OCI-M2 (cell line): Measurements from ENCODE around the gene TMX3.

Experiments used
- DNase-seq: peaks from one replicate; lab custom pipeline; 2025; ENCODE audit not compliant: unreplicated experiment; lab: John Stamatoyannopoulos, UW

The TMX3 gene

GRCh38 chr18:68713131-68713530 is 1.8 kb downstream of the TMX3 start:
- DNase-seq = no peak

DNA sequence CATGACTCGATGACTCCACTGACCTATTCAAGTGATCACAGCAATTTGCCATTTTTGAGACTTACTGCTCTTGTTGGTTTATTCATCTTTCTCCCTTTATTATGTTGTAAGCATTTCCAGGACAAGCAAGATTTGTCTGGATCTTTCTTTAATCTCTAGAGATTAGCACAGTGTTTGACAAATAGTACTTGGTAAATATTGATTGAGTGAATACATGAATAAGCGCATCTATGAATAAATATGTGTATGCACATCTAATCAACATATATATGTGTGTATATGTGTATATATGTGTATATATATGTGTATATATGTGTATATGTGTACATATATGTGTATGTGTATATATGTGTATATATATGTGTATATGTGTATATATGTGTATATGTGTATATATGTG is 7.3 kb downstream of the TMX3 start:
- DNase-seq = no peak

DNA sequence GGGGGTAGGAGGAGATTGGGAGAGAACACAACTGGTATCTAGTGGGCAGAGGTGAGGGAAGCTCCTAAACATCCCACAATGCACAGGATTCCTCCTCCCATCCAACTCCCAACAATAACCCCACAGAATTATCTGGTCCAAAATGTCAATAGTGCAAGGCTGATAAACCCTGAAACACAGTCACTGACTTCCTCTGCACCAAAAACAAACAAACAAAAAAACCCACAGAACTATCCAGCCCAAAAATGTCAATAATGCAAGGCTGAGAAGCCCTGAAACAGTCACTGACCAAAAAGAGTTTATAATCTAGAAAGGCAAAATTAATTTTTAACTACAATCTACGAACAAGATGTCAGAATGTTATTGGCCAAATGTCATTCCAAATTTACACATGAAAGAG is 9.8 kb downstream of the TMX3 start:
- no peak for DNase-seq

- no peak for DNase-seq
These were observed 11.6 kb downstream of the TMX3 start for GRCh38 chr18:68703326-68703725.

DNA sequence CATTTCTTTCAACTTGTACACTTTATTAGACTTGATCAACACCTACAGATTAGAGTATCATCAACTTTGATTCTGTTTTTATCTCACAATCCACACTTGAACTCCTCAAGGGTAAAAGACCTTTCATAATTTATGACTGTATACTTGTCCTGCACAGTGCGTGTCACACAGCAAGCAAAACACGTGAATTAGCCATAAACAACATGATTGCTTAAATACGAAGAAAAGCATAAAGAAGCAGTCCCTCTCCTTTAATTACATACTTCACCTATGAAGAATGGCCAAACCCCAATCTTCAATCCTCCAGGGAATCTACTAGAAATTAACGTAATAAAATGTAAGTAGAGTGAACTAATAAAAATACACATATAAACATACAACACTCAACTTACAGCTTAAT is 13.6 kb downstream of the TMX3 start:
- no peak for DNase-seq

GRCh38 chr18:68699043-68699442 is 15.9 kb downstream of the TMX3 start:
- DNase-seq = no peak

DNA sequence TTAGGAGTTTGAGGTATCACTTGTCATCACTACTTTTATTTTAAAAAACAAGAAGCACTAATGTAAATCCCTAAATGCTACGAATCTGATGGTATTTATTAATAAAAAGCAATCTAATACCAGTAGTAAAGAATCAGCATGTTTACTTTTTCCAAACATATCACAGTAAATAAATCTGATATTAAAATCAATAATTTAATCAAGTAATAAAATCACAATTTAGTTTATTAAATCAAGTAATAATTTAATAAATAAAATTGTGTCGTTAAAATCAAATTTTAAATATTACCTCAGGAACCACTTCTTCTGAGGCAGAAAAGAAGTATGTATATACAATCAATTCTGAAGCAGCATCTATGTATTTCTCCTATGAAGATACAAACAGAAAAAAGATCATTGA is 18.0 kb downstream of the TMX3 start:
- no peak for DNase-seq

DNA sequence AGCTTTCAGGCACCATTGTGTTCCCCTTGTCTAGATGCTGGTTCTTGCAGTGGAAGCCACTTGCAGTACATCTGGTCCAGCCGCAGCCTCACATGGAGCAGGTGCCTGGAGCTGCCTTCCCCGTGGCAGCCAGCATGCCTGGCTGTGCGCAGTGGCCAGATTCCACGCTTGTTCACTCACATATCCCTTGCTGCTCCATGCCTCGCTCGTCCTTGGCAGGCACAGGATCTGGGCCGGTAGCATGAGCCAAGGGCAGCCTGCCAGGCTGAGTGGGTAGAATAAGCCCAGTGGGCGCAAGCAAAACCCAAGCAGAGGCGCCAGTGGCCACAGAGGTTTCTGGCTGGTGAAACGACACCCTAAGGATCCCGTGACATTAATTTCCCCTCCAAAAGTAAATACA is 20.6 kb downstream of the TMX3 start:
- no peak for DNase-seq

- no peak for DNase-seq
These were observed 21.7 kb downstream of the TMX3 start for GRCh38 chr18:68693091-68693815.

DNA sequence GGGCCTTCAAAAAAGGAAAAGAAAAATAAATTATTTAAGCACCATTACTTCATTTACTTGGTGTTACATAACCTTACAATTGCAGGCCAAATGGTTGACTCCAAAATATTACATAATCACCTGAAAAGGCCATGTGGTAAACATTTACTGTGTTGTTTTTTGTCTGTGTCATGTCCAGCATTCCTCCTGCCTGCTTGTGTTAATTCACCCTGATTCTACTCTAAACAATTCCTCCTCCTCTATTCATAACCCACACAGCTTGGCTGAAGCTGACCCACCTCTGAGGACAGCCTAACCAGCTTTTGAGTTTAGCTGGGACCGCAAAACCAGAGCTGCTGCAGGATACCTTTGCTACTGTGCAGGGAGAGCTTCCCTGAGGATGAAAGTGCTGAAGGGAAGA is 35.4 kb downstream of the TMX3 start:
- no peak for DNase-seq

GRCh38 chr18:68676913-68677312 is 38.0 kb downstream of the TMX3 start:
- DNase-seq = no peak

- no peak for DNase-seq
These were observed 47.8 kb downstream of the TMX3 start for GRCh38 chr18:68667121-68667520.

DNA sequence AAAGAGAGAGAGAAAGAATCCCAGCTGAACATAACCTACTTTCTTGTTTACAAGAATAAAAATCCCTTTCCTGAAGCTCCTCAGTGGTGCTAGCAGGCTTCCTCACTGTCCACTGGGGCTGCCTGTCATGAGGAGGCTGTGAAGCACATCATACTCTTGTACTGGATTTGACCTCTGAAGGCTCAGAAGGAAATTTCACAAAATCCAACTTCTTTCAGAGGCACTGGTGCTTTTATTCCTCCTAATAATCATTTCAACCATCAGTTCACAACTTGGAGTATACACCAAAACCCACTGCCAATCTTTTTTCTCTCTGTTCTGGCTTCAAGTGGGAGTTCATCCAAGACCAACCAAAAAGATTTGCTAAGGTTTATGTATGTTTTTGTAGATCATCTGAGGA is 48.5 kb downstream of the TMX3 start:
- no peak for DNase-seq

GRCh38 chr18:68665628-68666027 is 49.3 kb downstream of the TMX3 start:
- no peak for DNase-seq

GRCh38 chr18:68662754-68663153 is 52.2 kb downstream of the TMX3 start:
- no peak for DNase-seq

- DNase-seq = no peak
These were observed 54.3 kb downstream of the TMX3 start for GRCh38 chr18:68660354-68661183.

- no peak for DNase-seq
These were observed 66.7 kb downstream of the TMX3 start for GRCh38 chr18:68648191-68648590.

- DNase-seq = no peak
These were observed 72.9 kb downstream of the TMX3 start for GRCh38 chr18:68642003-68642402.

GRCh38 chr18:68640861-68641260 is 74.0 kb downstream of the TMX3 start:
- DNase-seq = no peak

DNA sequence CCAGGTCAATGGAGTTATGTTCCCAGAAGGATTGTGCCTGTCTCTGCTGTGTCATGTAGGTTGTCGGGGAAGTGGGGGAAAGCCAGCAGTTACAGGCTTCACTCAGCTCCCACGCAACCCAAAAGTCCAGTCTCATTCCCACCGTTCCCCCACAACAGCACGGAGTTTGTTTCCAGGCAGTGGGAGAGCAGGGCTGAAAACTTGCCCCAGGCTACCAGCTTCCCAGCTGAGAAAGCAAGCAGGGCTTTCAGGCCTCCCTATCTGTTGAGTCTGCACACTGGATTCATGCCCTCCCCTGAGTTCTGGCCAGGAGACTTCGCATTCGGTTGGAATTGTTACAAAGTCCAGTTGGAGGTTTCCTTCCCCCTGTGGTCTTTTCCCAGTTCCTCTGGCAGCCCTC is 76.3 kb downstream of the TMX3 start:
- no peak for DNase-seq

DNA sequence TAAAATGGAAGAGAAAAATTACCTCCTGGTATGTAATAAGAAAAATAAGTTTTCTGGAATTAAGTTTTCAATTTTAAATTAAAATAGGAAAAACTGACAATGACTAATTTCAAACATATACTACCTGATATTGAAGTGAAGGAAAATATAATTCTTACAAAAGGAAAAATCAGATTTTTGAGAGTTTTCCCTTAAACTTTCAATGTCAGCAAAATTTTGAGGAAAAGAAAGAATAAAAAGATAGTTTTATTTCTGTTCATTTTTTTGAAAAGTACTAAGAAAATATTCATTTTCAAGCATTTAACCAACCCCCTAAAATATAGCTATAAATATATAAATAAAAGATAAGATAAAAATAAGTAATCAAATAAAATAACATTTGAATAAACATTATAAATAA is 87.1 kb downstream of the TMX3 start:
- no peak for DNase-seq
